GM12878 (cell line): ENCODE results near the gene IL19. TPM values are rescaled to one million over a fixed set of nuclear protein-coding genes. Genes with fewer than 3 reads are reported as not detected.

Source experiments
- BCL3 ChIP-seq: IDR thresholded peaks from 2 replicates; pipeline ENCODE4 v1.6.1; 2011; ENCODE audit warnings: borderline replicate concordance, low read depth, mild to moderate bottlenecking, moderate library complexity, low read length; ENCODE audit not compliant: insufficient read depth, poor library complexity, severe bottlenecking
- FOXM1 ChIP-seq: IDR thresholded peaks from 2 replicates; pipeline ENCODE4 v1.6.1; 2012; ENCODE audit warnings: low read depth, mild to moderate bottlenecking, inconsistent platforms, low read length, moderate library complexity
- MYB ChIP-seq: fragments of 150-350 bp; IDR thresholded peaks from 2 replicates; pipeline ENCODE4 v1.6.1; 2014; ENCODE audit warnings: mild to moderate bottlenecking, low read depth, low read length, borderline replicate concordance
- NBN ChIP-seq: fragments of 450-650 bp; IDR thresholded peaks from 2 replicates; pipeline ENCODE4 v1.6.1; 2016
- PAX5 ChIP-seq: IDR thresholded peaks from 2 replicates; pipeline ENCODE4 v1.6.1; 2011; ENCODE audit warnings: low read depth, low read length, borderline replicate concordance
- PBX3 ChIP-seq: IDR thresholded peaks from 2 replicates; pipeline ENCODE4 v1.6.1; 2011; ENCODE audit warnings: mild to moderate bottlenecking, low read depth, low read length, moderate library complexity; ENCODE audit not compliant: insufficient replicate concordance
- POU2F2 ChIP-seq: IDR thresholded peaks from 3 replicates; pipeline ENCODE4 v1.6.1; 2011; ENCODE audit warnings: low read depth, mild to moderate bottlenecking, low read length, borderline replicate concordance
- YBX1 ChIP-seq: fragments of 450-650 bp; IDR thresholded peaks from 2 replicates; pipeline ENCODE4 v1.6.1; 2016; ENCODE audit warnings: antibody characterized with exemption
- ZNF687 ChIP-seq: fragments of 450-650 bp; IDR thresholded peaks from 2 replicates; pipeline ENCODE4 v1.6.1; 2017; ENCODE audit warnings: mild to moderate bottlenecking, moderate library complexity
- polyA plus RNA-seq, 11 experiments: library from polyadenylated mRNA; depleted of rRNA in 4 of 11; unstranded in 6 of 11; stranded (reverse) in 5 of 11; fragments of >200 nt; fragmentation: Nextera tagmentation in 4 of 11; fragmentation: Illumina TruSeq in 1 of 11; extraction: Ambion mirVana in 4 of 11; extraction: Trizol in 1 of 11; gene quantifications; 1 replicate in 1 of 11; 2 replicates in 10 of 11; pipeline versions ENCODE4 v1.2.1 to v1.2.3, GENCODE V29; 2011 to 2016; ENCODE audit warnings: inconsistent platforms in 2 of 11, missing spikeins in 2 of 11, low read depth in 1 of 11
- total RNA-seq, 4 experiments: library from RNA; depleted of rRNA in 3 of 4; stranded (reverse); fragments of >200 nt in 3 of 4; fragmentation: Illumina TruSeq in 1 of 4; extraction: Trizol in 1 of 4; gene quantifications; 2 replicates each; pipeline versions ENCODE4 v1.2.1 to v1.2.3, GENCODE V29; 2013 to 2021

IL19 gene
- total and polyA plus RNA-seq, 10 of the 15 experiments (the other 5 are each of a cell fraction or from before 2014, with no cell fraction given) = 0.10 to 0.73 (median 0.28) TPM; not detected in 6

- TF ChIP-seq YBX1 = no peak
- no peak for TF ChIP-seq NBN
- no peak for TF ChIP-seq ZNF687
- TF ChIP-seq POU2F2 = no peak
- TF ChIP-seq MYB = no peak
- no peak for TF ChIP-seq BCL3
- TF ChIP-seq PAX5 = no peak
- TF ChIP-seq PBX3 = no peak
- TF ChIP-seq FOXM1 = no peak
Observed at GRCh38 chr1:206738370-206739366, 31.9 kb upstream of the IL19 start (continued).
